Heart left ventricle (tissue), 16 donors: ENCODE measurements around the gene NOG. TPM values are rescaled to one million over a fixed set of nuclear protein-coding genes. Genes with fewer than 3 reads are reported as not detected.

Experiments
- ATAC-seq, 4 donors: fragments of 200-7000 bp; cut with Tn5 transposase; one replicate each; pipeline ENCODE4 v1.9.1; 2020 to 2022; ENCODE audit warnings: moderate library complexity in 4 of 4, mild to moderate bottlenecking in 3 of 4, moderate number of reproducible peaks in 1 of 4
- DNase-seq, 5 donors: peaks; one replicate each; pipeline ENCODE4 v3.0.0-alpha.2; 2020
- H3K27ac ChIP-seq, 12 donors: fragments of 200-600 bp; sonication (generic) in 4 of 12; one replicate each; pipeline versions ENCODE4 v1.5.0 to v1.8.0; 2016 to 2022; ENCODE audit warnings: mild to moderate bottlenecking in 2 of 12
- H3K27me3 ChIP-seq, 9 donors: fragments of 200-600 bp; sonication (generic) in 2 of 9; one replicate each; pipeline versions ENCODE4 v1.5.1 to v1.8.0; 2016 to 2022; ENCODE audit warnings: mild to moderate bottlenecking in 3 of 9
- H3K36me3 ChIP-seq, 9 donors: fragments of 200-600 bp; sonication (generic) in 2 of 9; one replicate each; pipeline versions ENCODE4 v1.5.0 to v1.8.0; 2018 to 2022; ENCODE audit warnings: mild to moderate bottlenecking in 2 of 9
- H3K4me1 ChIP-seq, 12 donors: fragments of 200-600 bp; sonication (generic) in 4 of 12; one replicate each; pipeline versions ENCODE4 v1.5.0 to v1.8.0; 2016 to 2022; ENCODE audit warnings: mild to moderate bottlenecking in 3 of 12
- H3K4me3 ChIP-seq, 12 donors: fragments of 200-600 bp; sonication (generic) in 4 of 12; one replicate each; pipeline versions ENCODE4 v1.5.0 to v1.8.0; 2017 to 2022; ENCODE audit warnings: mild to moderate bottlenecking in 9 of 12, moderate library complexity in 4 of 12
- H3K9me3 ChIP-seq, 12 donors: fragments of 200-600 bp; sonication (generic) in 4 of 12; one replicate each; pipeline versions ENCODE4 v1.5.0 to v1.8.0; 2016 to 2022; ENCODE audit warnings: mild to moderate bottlenecking in 1 of 12
- POLR2A ChIP-seq, 2 donors: fragments of 450-650 bp; IDR thresholded peaks; one replicate each; pipeline ENCODE4 v1.6.1; 2017; ENCODE audit warnings: antibody characterized with exemption in 2 of 2, mild to moderate bottlenecking in 2 of 2, moderate library complexity in 2 of 2
- WGBS, 4 donors: extraction: QIAGEN DNeasy Blood & Tissue Kit in 2 of 4; methylation state at CpG; one replicate each; pipeline versions ENCODE4 v1.1.5 to v1.1.7; 2013 to 2018; 5-methylcytosine and 5-hydroxymethylcytosine counted together
- intact Hi-C, 10 donors: fragments of 100-400 bp; cut with DNase I; formaldehyde crosslinking; loops; one replicate each; pipeline versions ENCODE4 v1.11.1 to v1.14.2; 2022
- polyA plus RNA-seq, 2 donors: library from polyadenylated mRNA; stranded (reverse); fragments of 200-250 nt; gene quantifications; one replicate each; pipeline ENCODE4 v1.2.3, GENCODE V29; 2013
- total RNA-seq, 9 donors: library from RNA; depleted of rRNA in 2 of 9; stranded (reverse); fragments of >200 nt in 2 of 9; fragmentation: NEBNext Ultra II Directional in 3 of 9; extraction: Animal tissue kit (Norgen Biotek cat#: 25700) in 3 of 9; gene quantifications; one replicate each; pipeline versions ENCODE4 v1.1.0 to v1.2.4, GENCODE V29; 2016 to 2023
- TF ChIP-seq, protein P1 (sequence below), 12 donors: fragments of 200-600 bp; sonication (generic) in 4 of 12; IDR thresholded peaks; one replicate each; pipeline versions ENCODE4 v1.5.0 to v1.8.0; 2018 to 2022; ENCODE audit warnings: antibody characterized with exemption in 12 of 12, mild to moderate bottlenecking in 5 of 12
- donor health status: ischemic (EF 13 %, LVEDD 7.1; RV severe dilation, severe dysfunction).
- donor health status: healthy with polysubstance abuse.
- donor health status: DM: no; HTN: yes; CAD: no.
- donor health status: DM: no; HTN: no; CAD: no.
- donor health status: ischemic (EF 25% LVEDD 6.9; RV normal size, moderate dysfunction).
- donor health status: ischemic (EF 25% LVEDD 5.7; RV mildly dilated, moderate dysfunction).
- donor health status: healthy.
- donor health status: DM: yes; HTN: yes; CAD: no.
- donor health status: ischemic (EF 35%, LVEDD 5.7; RV mildly dilated, moderate dysfunction).
- donor health status: nonischemic (EF 11% LVEDD 7.7; RV severe dilation, severe dysfunction).
- donor health status: DM: yes; HTN: yes; CAD: no.
- donor health status: PGD.
- donor health status: ischemic (EF 29% LVEDD 5.4; RV normal size, mild dysfunction).
- donor health status: nonischemic (EF 23%, LVEDD 6.1; RV moderate dilation, normal function).

Gene NOG
- total and polyA plus RNA-seq, 11 donors, result 0.03 to 0.36 (median 0.14) TPM; not detected in 4

DNA sequence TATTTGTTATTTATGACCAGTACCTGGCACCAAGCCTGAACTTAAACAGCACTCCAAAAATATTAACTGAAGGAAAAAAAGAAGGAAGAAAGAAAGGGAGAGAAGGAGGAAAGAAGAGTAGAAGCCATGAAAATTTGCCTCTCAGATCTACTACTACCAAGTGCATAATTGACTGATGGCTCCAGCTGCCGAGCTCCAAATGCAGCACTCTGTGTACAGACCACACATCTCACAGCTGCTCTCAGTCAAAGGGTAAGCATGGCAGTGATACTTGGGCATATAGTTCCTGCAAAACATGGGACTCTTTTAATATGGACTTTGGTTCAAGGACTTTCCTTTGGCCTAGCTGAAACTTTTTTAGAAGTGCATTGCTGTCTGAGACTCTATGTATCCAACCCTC, 44.0 kb upstream of the NOG start:
- no peaks in the 10 kb centered on the region for H3K4me1 ChIP-seq
- 77 to 88% (median 83%) methylated on average over 1 of the region's 1 CpG for WGBS, 4 donors
- no peak for ATAC-seq
- no peak for DNase-seq
- no peak for TF ChIP-seq POLR2A (IDR thresholded peaks at IDR 0.05)
- TF ChIP-seq, protein P1, sequence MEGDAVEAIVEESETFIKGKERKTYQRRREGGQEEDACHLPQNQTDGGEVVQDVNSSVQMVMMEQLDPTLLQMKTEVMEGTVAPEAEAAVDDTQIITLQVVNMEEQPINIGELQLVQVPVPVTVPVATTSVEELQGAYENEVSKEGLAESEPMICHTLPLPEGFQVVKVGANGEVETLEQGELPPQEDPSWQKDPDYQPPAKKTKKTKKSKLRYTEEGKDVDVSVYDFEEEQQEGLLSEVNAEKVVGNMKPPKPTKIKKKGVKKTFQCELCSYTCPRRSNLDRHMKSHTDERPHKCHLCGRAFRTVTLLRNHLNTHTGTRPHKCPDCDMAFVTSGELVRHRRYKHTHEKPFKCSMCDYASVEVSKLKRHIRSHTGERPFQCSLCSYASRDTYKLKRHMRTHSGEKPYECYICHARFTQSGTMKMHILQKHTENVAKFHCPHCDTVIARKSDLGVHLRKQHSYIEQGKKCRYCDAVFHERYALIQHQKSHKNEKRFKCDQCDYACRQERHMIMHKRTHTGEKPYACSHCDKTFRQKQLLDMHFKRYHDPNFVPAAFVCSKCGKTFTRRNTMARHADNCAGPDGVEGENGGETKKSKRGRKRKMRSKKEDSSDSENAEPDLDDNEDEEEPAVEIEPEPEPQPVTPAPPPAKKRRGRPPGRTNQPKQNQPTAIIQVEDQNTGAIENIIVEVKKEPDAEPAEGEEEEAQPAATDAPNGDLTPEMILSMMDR (IDR thresholded peaks at IDR 0.05), result no peak
- H3K27me3 ChIP-seq, result peaks cover 0 to 5% (median 0%) of the 10 kb centered on the region in 9 donors
- H3K36me3 ChIP-seq, result no peaks in the 10 kb centered on the region
- no peak overlapping the region for H3K27ac ChIP-seq
- H3K9me3 ChIP-seq, result peaks cover 0 to 8% (median 0%) of the 10 kb centered on the region in 12 donors
- no peak overlapping the region for H3K4me3 ChIP-seq
- intact Hi-C loops, result no loop called here

DNA sequence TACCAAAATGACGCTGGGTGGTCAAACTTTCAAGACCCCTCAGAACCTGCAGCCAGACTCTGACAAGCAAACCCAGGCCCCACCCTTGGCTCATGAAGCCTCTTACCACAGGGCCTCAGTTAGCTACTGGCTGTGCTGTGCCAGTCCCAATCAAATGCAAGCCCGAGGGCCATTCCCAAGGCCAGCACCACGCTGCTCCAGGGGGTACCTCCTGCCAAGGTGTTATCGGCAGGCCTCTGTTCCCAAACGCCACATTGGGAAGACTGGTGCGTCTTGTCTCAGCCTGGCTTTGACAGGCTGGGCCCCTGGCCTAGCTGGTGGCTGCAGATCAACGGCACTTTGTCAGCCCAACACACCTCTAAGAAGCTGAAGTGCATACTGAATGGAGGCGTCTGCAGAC, 35.8 kb upstream of the NOG start:
- TF ChIP-seq POLR2A (IDR thresholded peaks at IDR 0.05), result no peak
- TF ChIP-seq, protein P1 (IDR thresholded peaks at IDR 0.05), result no peak
- Histone ChIP-seq H3K4me1 (no peaks in the 10 kb centered on the region), H3K27me3 (peaks cover 0 to 4% (median 0%) of the 10 kb centered on the region in 9 donors), H3K27ac (no peak overlapping the region), H3K4me3 (no peak overlapping the region), H3K36me3 (no peaks in the 10 kb centered on the region), H3K9me3 (no peaks in the 10 kb centered on the region)
- 45 to 76% (median 62%) methylated on average over 3 to 8 of the region's 8 CpGs for WGBS, 4 donors
- ATAC-seq (no peak), DNase-seq (no peak)
- intact Hi-C loops, result no loop called here

DNA sequence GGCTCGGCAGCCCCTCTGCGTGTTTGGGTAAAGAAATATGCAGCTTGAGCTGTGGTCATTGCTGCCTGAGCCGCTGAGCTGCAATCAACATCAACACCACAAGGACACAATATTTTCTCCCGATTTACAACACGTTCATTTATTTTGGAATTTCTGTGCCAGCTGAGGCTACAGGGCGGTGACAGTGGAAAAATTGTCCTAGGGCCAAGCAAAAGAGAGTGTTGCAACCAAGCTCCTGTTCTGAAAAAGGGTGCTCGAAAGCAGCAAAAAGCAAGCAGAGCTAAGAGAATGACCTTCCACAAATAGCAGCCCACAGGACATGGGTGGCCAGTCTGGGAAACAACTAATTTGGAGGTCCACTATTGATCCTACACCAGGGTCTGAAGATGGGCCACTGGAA, 35.4 kb upstream of the NOG start:
- H3K9me3 ChIP-seq, result no peaks in the 10 kb centered on the region
- H3K27me3 ChIP-seq, result peaks cover 0 to 4% (median 0%) of the 10 kb centered on the region in 9 donors
- ATAC-seq (no peak), DNase-seq (no peak)
- H3K4me3 ChIP-seq, result no peak overlapping the region
- no peaks in the 10 kb centered on the region for H3K36me3 ChIP-seq
- no peak for TF ChIP-seq POLR2A (IDR thresholded peaks at IDR 0.05)
- TF ChIP-seq, protein P1 (IDR thresholded peaks at IDR 0.05), result no peak
- intact Hi-C loops, result no loop called here
- WGBS, 4 donors, result 67 to 72% (median 70%) methylated on average over 7 of the region's 7 CpGs
- no peak overlapping the region for H3K27ac ChIP-seq
- H3K4me1 ChIP-seq, result no peaks in the 10 kb centered on the region

DNA sequence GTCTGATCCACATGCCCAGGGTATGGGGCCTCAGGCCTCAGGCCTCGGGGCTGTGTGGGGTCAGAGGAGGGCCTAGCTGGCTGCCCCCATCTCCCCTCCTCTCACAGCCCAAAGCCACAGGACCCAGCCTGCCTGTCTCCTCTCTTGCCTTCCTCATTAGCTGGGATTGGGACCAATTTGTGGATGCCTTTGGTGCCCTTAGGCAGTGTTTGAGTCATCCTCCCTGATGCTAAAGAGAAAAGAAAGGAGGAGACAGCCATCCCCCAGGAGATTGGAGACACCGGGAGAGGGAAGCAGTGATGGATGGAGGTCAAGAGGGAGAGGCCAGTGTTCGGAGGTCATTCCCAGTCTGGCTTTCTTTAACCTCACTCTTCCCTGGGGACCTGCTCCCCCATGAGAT, 23.3 kb upstream of the NOG start:
- Histone ChIP-seq H3K9me3 (no peaks in the 10 kb centered on the region), H3K36me3 (no peaks in the 10 kb centered on the region), H3K27me3 (peaks cover 0 to 10% (median 0%) of the 10 kb centered on the region in 9 donors), H3K4me3 (no peak overlapping the region), H3K4me1 (no peaks in the 10 kb centered on the region), H3K27ac (no peak overlapping the region)
- 46 to 71% (median 54%) methylated on average over 3 of the region's 3 CpGs for WGBS, 4 donors
- ATAC-seq, result no peak
- intact Hi-C loops, result no loop called here
- TF ChIP-seq POLR2A (IDR thresholded peaks at IDR 0.05), result no peak
- DNase-seq, result no peak

DNA sequence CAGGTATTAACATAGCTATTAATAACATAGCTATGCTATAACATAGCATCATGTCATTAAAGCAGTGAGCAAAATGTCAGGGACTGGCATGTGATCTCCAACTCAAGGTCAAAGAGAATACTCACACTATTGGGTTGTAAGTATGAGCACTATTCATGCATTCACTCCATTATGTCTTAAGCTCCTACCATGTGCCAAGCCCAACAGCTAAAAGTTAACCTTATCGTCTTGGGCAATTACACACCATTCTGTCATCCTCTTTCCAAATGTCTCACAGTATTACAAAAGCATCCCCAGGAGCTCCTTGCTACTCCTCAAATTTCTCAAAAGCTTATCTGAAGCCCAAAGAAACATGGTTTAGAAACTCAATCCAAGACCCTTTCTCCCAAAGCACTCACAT, 22.0 kb upstream of the NOG start:
- 84 to 93% (median 89%) methylated on average over 1 of the region's 1 CpG for WGBS, 4 donors
- H3K9me3 ChIP-seq, result no peaks in the 10 kb centered on the region
- DNase-seq, result no peak
- no peaks in the 10 kb centered on the region for H3K4me1 ChIP-seq
- no peak overlapping the region for H3K27ac ChIP-seq
- no peak for ATAC-seq
- TF ChIP-seq, protein P1 (IDR thresholded peaks at IDR 0.05), result no peak
- no peak for TF ChIP-seq POLR2A (IDR thresholded peaks at IDR 0.05)
- intact Hi-C loops, result no loop called here
- H3K4me3 ChIP-seq, result no peak overlapping the region
- H3K27me3 ChIP-seq, result peaks cover 0 to 10% (median 0%) of the 10 kb centered on the region in 9 donors
- H3K36me3 ChIP-seq, result no peaks in the 10 kb centered on the region
